ENCODE results near the gene ABHD14A. TPM values are rescaled to one million over a fixed set of nuclear protein-coding genes. Genes with fewer than 3 reads are reported as not detected.

Gene ABHD14A
- total RNA-seq, 2 donors from 2014 or later: 15.5 to 16.1 TPM

GRCh38 chr3:52004906-52005395 lies 30.1 kb downstream of the ABHD14A start:
- Histone ChIP-seq H3K4me1 (peaks cover 20% of the 10 kb centered on the region), H3K9me3 (no peaks in the 10 kb centered on the region), H3K27ac (peak overlapping the region in 2 of 4 donors; percentile 22 to 56), H3K27me3 (no peaks in the 10 kb centered on the region), H3K36me3 (replicated peaks in 1 of 2; ENCODE audit: insufficient read depth in 1 of 2, low read depth in 2 of 2) (no peaks in the 10 kb centered on the region), H3K4me3 (no peak overlapping the region)
- TF ChIP-seq CTCF (IDR thresholded peaks at IDR 0.05) (no peak), POLR2A (IDR thresholded peaks at IDR 0.05) (no peak)
- no peak for ATAC-seq
- no peak for DNase-seq
- intact Hi-C loops (cut with DNase I): loop anchor here (5.0 kb wide), 2 partner anchors 117 to 137 kb away; no protein-coding TSS in a partner anchor
- WGBS, 2 donors: 78 to 86% methylated on average over 2 to 4 of the region's 4 CpGs

DNA sequence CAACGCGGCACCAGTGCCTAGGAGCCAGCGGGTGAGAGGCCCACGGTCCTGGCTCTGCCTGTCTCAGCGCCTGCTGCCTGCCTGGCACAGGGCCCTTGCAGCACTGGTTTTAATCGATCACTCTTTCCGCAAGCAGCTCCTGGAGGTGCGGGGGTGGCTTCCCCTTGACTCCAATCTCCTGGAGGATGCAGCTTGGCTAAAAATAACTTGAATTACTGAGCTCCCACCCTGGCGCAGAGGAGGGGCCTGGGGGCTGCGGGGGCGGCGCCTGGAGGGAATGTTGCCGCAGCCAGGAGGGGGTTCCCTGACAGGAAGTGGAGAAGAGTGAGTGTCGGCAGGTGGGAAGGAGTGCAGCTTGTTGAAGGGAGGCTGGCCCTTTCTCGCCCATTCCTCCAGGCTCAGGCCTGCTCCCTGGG lies 30.7 kb downstream of the ABHD14A start:
- H3K27me3 ChIP-seq: no peaks in the 10 kb centered on the region
- H3K9me3 ChIP-seq: no peaks in the 10 kb centered on the region
- 0 to 9% methylated on average over 1 to 15 of the region's 15 CpGs for WGBS, 2 donors
- peak overlapping the region in 2 of 4 donors; percentile 22 to 56 for H3K27ac ChIP-seq
- peaks cover 20% of the 10 kb centered on the region for H3K4me1 ChIP-seq
- H3K4me3 ChIP-seq: no peak overlapping the region
- ATAC-seq (peak; percentile 75), DNase-seq (peak; percentile 69 to 82 (median 78))
- intact Hi-C loops (cut with DNase I): no loop called here
- TF ChIP-seq POLR2A (IDR thresholded peaks at IDR 0.05) (no peak), CTCF (IDR thresholded peaks at IDR 0.05) (no peak)
- H3K36me3 ChIP-seq (replicated peaks in 1 of 2; ENCODE audit: insufficient read depth in 1 of 2, low read depth in 2 of 2): no peaks in the 10 kb centered on the region

DNA sequence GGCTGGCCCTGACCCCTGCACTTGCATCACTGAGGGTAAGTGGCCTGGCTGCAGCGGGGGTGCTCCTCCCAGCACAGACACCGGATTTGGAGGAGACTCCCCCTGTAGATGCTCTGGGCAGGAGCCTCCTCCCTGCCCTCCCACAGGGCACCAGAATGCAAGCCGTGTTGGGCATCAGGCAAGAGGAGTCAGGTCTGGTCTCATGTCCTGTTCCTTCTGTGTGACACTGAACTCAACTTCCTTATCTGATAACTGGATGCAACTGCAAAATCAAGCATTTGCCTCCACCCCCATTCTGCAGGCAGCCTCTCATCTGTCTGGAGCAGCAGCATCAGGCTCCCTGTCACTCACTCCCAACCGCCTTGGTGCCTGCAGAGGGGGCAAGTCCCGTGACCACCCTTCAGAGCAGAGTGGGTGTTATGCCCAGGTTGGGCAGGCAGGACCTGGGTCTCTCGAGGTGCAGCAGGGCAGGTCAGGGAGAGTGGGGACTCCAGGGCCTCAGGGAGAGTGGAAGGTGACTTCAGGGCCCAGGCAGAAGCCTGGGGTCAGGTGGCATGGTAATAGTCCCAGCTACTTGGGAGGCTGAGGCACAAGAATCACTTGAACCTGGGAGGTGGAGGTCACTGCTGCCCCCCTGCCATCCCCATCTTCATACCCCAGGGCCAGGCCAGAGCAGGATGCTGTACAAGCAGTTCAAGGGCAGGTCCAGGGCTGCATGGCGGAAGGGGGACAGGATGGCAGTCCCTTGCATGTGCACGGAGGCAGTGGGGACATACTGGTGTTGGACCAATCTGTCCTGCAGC lies 31.4 kb downstream of the ABHD14A start:
- no peak overlapping the region for H3K4me3 ChIP-seq
- 51 to 59% methylated on average over 6 to 8 of the region's 8 CpGs for WGBS, 2 donors
- intact Hi-C loops (cut with DNase I): no loop called here
- H3K4me1 ChIP-seq: peaks cover 20% of the 10 kb centered on the region
- H3K9me3 ChIP-seq: no peaks in the 10 kb centered on the region
- H3K27me3 ChIP-seq: no peaks in the 10 kb centered on the region
- no peak for TF ChIP-seq POLR2A (IDR thresholded peaks at IDR 0.05)
- TF ChIP-seq CTCF (IDR thresholded peaks at IDR 0.05): no peak
- H3K27ac ChIP-seq: peak overlapping the region in 2 of 4 donors; percentile 22 to 56
- no peak for DNase-seq
- ATAC-seq: peak; percentile 8
- no peaks in the 10 kb centered on the region for H3K36me3 ChIP-seq (replicated peaks in 1 of 2; ENCODE audit: insufficient read depth in 1 of 2, low read depth in 2 of 2)

DNA sequence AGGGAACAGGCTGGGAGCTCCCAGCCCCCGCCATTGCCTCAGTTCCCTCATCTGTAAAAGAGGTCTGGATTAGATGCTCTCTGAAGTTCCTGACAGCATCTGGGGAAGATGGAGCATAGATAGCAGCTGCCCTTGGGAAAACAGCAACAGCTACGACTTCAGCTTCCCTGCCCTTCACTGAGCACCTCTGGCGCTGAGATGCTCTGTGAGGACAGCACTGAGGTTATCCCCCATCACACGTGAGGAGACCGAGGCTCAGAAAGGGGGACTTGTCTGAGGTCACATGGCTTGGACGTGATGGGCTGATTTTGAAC lies 31.9 kb downstream of the ABHD14A start:
- ATAC-seq (no peak), DNase-seq (no peak)
- Histone ChIP-seq H3K27me3 (no peaks in the 10 kb centered on the region), H3K36me3 (replicated peaks in 1 of 2; ENCODE audit: insufficient read depth in 1 of 2, low read depth in 2 of 2) (no peaks in the 10 kb centered on the region), H3K27ac (no peak overlapping the region), H3K4me1 (peaks cover 14% of the 10 kb centered on the region), H3K9me3 (no peaks in the 10 kb centered on the region), H3K4me3 (no peak overlapping the region)
- intact Hi-C loops (cut with DNase I): no loop called here
- TF ChIP-seq POLR2A (IDR thresholded peaks at IDR 0.05): no peak
- WGBS, 2 donors: 49 to 65% methylated on average over 2 to 6 of the region's 6 CpGs

- WGBS, 2 donors: 67% methylated on average over 4 of the region's 4 CpGs
- peaks cover 14% of the 10 kb centered on the region for H3K4me1 ChIP-seq
- H3K4me3 ChIP-seq: no peak overlapping the region
- intact Hi-C loops (cut with DNase I): no loop called here
- H3K27ac ChIP-seq: no peak overlapping the region
- H3K27me3 ChIP-seq: no peaks in the 10 kb centered on the region
- no peaks in the 10 kb centered on the region for H3K9me3 ChIP-seq
- no peaks in the 10 kb centered on the region for H3K36me3 ChIP-seq (replicated peaks in 1 of 2; ENCODE audit: insufficient read depth in 1 of 2, low read depth in 2 of 2)
- ATAC-seq (no peak), DNase-seq (no peak)
- TF ChIP-seq CTCF (IDR thresholded peaks at IDR 0.05) (no peak), POLR2A (IDR thresholded peaks at IDR 0.05) (no peak)
Observed at GRCh38 chr3:52007291-52007690, 32.4 kb downstream of the ABHD14A start.

Measured in body of pancreas (tissue), 4 donors.